ENCODE measurements around the gene GPR3. TPM values are rescaled to one million over a fixed set of nuclear protein-coding genes. Genes with fewer than 3 reads are reported as not detected.

Gene GPR3
- total RNA-seq, 1 experiment from 2014 or later = 4.4 TPM

- H3K4me2 ChIP-seq (ENCODE audit: insufficient read depth, insufficient read length, low read length) = no peak overlapping the region
- Mint-ChIP-seq H3K9me3 (no peaks in the 10 kb centered on the region), H3K4me1 (peaks cover 34 to 35% of the 10 kb centered on the region in 2 experiments), H3K27ac (peak overlapping the region; percentile 41 to 83 (median 50); a peak in 4 of 7 replicates), H3K36me3 (ENCODE audit: insufficient read depth in 1 of 3, low read depth in 3 of 3) (no peaks in the 10 kb centered on the region; a peak in 3 of 7 replicates), H3K4me3 (peak overlapping the region in 1 of 2 experiments; percentile 39; a peak in 2 of 5 replicates), H3K27me3 (ENCODE audit: low read depth) (no peaks in the 10 kb centered on the region)
- H3K14ac ChIP-seq (ENCODE audit: insufficient read depth, low read length) = no peak overlapping the region
- H2BK15ac ChIP-seq (ENCODE audit: low read depth, low read length) = no peak overlapping the region
- H2AFZ ChIP-seq (ENCODE audit: low read length) = no peak overlapping the region
- peaks cover 6% of the 10 kb centered on the region for H3K79me1 ChIP-seq (ENCODE audit: insufficient read depth, low read depth, low read length, poor library complexity, severe bottlenecking)
- no peak overlapping the region for H2BK12ac ChIP-seq (ENCODE audit: insufficient read length, low read depth, low read length)
- no peaks in the 10 kb centered on the region for H3K27me3 ChIP-seq (ENCODE audit: insufficient read depth, low read length)
- no peak overlapping the region for H3K18ac ChIP-seq (ENCODE audit: insufficient read length, low read depth, low read length)
- H4K8ac ChIP-seq (replicated peaks; ENCODE audit: insufficient read length, low read depth, low read length) = no peak overlapping the region
- H2BK5ac ChIP-seq (ENCODE audit: insufficient read length, low read length) = no peak overlapping the region
- H4K5ac ChIP-seq (ENCODE audit: insufficient read length, low read depth, low read length) = no peak overlapping the region
- no peak overlapping the region for H2BK120ac ChIP-seq (ENCODE audit: low read depth, low read length, poor library complexity, severe bottlenecking)
- no CpG with 5 or more reads among the region's 5 CpGs for WGBS (ENCODE audit: extremely low coverage, insufficient read length, low lambda C conversion rate)
- no peaks in the 10 kb centered on the region for H3K23me2 ChIP-seq (ENCODE audit: insufficient read length, low read depth, low read length, poor library complexity, severe bottlenecking)
- H3K56ac ChIP-seq (ENCODE audit: insufficient read length, low read depth, low read length) = no peak overlapping the region
- no peak for TF ChIP-seq CTCF (conservative IDR thresholded peaks at IDR 0.05)
- H3K4ac ChIP-seq (ENCODE audit: low read depth, low read length) = no peak overlapping the region
- no peak overlapping the region for H3K23ac ChIP-seq (ENCODE audit: insufficient read length, low read depth, low read length)
- peaks cover 8% of the 10 kb centered on the region; the same call in 1 of the 2 replicates for H3K79me2 ChIP-seq (ENCODE audit: insufficient read depth, low read length)
- peaks cover 2% of the 10 kb centered on the region; the same call in 1 of the 2 replicates for H3K4me1 ChIP-seq (ENCODE audit: insufficient read depth, low read length)
- no peak overlapping the region for H4K91ac ChIP-seq (ENCODE audit: insufficient read length, low read depth, low read length)
- no peaks in the 10 kb centered on the region for H3K9me3 ChIP-seq (ENCODE audit: control insufficient read depth, low read depth, low read length)
- H3K27ac ChIP-seq (ENCODE audit: insufficient read length, low read depth, low read length) = no peak overlapping the region
- H3K9ac ChIP-seq (ENCODE audit: extremely low read depth, insufficient read length, low read length) = no peak overlapping the region
- H2BK20ac ChIP-seq (ENCODE audit: low read depth, low read length, poor library complexity, severe bottlenecking) = no peak overlapping the region
- no peak overlapping the region for H3T11ph ChIP-seq (ENCODE audit: low read length)
- no peak overlapping the region for H2AK5ac ChIP-seq (ENCODE audit: insufficient read length, low read length)
- no peak for DNase-seq
- H4K20me1 ChIP-seq (ENCODE audit: control insufficient read depth, insufficient read depth, insufficient read length) = no peaks in the 10 kb centered on the region
Measured at GRCh38 chr1:27436204-27437159, 44.1 kb downstream of the GPR3 start.

Data from H9 (cell line).